HG02763 (cell line): ENCODE results near the gene BRD8.
"Not testable (repeated sequence)": the region's sequence is repeated elsewhere in the genome, so short reads cannot be mapped to it uniquely, and the experiment has no call there.

Experiments used
- ATAC-seq: cut with Tn5 transposase; IDR thresholded peaks from one replicate; pipeline ENCODE4 v1.9.1; 2021; ENCODE audit warnings: mild to moderate bottlenecking, moderate library complexity; ENCODE audit not compliant: unreplicated experiment

Gene BRD8

DNA sequence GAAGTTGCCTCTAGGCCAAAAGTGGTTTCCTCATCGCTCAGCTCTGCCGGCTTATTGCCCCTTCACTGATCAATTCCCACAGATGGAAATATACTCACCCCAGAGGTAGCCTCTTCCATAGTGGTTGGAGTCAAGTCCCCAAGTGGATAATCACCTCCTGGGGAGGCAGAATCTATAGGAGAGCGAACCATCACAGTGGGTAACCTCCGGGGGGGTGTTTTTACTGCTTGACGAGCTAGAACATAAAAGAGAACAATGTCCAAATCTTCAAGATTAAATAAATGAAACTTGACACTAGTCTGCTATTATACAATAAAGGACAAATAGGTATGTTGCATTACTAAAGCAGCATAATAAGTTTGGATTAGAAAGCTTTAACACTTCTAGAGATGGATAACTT is 9.3 kb downstream of the BRD8 start:
- ATAC-seq, result no peak

DNA sequence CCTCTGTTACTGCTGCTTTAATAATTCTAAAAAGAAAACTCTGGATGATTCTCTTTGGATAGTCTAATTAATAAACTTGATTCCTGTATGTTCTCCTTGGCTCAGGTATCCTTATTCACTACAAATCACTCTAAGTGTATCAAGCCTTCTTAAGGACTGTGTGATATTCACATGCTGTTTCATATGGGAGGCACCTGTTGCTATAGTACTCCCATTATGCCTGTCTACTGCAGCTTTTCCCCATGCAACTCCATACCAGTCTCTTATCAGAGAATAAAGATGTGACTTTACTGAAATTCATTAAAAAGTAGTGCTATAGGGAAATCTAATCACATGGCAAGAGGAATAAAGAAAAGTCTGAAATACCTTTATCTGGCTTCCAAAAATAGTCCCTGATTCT is 14.7 kb downstream of the BRD8 start:
- ATAC-seq, result no peak

DNA sequence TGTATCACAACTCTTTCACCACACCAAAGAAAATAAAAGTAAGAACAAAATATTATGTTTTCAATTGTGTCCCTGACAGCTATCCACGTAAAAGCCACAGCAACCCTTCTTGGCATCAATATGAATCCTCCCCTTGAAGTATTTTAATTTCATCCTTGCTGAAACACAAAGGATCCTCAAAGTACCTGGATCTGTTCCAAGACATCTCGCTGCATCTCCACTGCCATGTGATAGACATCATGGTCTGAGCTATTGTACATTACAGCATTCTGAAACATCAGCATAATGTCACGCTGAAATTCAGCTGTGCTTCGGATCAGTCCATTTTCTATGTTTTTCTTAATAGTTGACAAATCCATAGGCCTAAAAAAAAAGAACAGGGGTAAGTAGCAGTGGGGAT is 17.7 kb downstream of the BRD8 start:
- no peak for ATAC-seq

DNA sequence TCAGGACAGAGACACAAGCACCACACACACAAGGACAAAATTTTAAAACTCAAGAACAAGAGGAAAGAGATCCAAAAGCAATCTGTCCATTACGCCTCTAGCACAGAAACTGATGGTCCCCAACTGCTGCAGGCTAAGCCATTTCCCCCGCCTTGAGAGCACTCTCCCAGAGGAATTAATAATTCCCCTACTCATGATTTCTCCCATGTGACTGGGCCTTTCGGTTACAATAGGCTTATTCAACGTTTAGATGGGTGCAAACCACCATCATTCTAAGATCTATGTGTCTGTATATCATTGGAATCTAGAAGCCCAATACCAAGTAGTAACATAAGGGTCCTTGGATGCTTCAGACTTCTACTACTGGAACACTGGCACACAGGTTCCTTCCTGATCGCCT is 18.8 kb downstream of the BRD8 start:
- ATAC-seq, result no peak

DNA sequence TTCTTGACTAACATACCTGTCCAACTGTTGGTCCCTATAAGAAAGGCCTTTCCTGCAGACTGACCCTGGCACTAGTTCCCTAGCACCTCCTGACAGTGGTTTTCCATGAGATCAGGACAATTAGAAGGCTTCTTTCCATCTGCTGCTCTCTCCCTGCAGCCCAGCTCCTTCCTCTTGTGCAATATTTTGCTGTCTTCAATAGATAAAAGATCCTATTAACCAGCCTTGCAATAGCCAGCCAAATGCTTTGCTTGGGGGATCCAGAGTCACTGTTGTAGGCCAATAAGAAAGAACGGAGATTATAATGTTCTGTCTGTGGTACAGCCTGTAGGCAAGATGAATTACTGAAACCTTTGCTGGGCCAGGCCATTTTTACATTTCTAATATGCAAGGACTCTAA is 20.8 kb downstream of the BRD8 start:
- no peak for ATAC-seq

DNA sequence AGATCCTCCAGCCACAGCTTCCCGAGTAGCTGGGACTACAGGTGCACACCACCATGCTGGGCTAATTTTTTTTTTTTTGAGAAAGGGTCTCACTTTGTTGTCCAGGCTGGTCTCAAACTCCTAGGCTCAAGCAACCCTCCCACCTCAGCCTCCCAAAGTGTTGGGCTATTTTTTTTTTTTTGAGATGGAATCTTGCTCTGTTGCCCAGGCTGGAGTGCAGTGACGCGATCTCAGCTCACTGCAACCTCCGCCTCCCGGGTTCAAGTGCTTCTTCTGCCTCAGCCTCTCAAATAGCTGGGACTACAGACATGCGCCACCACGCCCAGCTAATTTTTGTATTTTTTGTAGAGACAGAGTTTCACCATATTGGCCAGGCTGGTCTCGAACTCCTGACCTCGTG is 22.5 kb downstream of the BRD8 start:
- ATAC-seq, result not testable (repeated sequence)

DNA sequence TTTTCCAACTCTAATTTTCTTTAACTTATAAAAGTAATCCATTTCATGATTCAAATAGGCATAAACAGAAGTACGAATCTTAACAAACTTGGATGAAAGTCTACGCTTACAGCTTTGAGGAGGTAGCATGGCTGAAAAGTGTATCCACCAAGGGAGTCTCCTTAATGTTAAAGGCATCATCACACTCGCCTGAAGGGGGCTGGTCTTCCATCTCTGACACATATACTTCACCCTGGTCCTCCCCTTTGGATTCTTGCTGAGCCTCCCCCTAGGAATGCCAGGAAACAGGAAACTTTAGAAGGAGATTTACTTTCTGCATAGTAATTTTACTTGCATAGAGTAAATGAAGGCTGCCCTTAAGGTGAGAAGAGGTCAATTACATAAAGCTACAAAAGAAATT is 28.9 kb downstream of the BRD8 start:
- no peak for ATAC-seq

DNA sequence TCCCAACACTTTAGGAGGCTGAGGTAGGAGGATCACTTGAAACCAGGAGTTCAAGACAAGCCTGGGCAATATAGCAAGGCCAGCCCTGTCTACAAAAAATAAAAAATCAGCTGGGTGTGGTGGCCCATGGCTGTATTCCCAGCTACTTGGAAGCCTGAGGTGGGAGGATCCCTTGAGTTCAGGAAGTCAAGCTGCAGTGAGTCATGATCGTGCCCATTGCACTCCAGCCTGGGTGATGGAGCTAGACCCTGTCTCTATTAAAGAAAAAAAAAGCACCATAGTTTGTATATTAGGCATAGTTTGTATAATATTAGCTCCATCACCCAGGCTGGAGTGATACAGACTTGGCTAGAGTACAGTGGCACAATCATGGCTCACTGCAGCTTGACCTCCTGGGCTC is 29.6 kb downstream of the BRD8 start:
- no peak for ATAC-seq

DNA sequence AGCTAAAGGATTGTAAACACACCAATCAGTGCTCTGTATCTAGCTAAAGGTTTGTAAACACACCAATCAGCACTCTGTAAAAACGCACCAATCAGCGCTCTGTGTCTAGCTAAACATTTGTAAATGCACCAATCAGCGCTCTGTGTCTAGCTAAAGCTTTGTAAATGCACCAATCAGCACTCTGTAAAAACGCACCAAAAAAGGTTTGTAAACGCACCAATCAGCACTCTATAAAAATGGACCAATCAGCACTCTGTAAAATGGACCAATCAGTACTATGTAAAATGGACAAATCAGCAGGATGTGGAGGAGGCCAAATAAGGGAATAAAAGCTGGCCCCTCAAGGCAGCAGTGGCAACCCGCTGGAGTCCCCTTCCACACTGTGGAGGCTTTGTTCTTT is 34.9 kb downstream of the BRD8 start:
- ATAC-seq, result not testable (repeated sequence)

DNA sequence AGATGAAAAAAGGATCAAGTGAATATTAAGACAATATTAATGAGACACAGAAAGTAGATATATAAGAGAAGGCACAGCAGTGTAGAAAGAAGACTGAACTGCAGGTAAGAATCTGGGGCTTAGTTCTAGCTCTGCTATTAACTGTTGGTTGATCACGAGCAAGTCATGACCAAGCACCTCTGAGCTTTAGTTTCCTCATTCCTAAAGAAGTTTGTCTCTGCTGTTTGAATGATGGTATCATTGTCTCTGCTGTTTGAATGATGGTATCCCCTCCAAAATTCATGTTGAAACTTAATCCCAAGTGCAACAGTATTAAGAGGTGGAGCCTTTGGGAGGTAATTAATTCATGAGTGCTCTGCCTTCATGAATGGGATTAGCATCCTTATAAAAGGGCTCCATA is 36.7 kb downstream of the BRD8 start:
- no peak for ATAC-seq

DNA sequence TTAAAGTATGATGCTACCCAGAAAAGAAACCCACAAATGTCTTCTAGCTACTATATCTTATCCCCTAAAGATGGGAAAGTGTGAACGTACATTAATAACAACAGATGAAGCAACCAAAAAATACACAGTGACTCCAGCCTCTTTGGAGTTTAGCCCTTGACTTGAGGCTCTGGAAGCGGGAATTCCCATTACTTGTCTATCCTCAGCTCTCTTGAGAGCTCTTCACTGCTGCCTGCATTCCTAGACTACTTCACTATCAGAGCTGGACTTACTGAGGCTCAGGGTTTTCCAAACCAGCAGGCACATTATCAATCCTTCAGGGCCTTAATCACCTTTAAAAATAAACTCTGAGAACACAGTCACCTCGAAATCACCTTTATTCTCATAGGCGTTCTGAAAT is 38.2 kb downstream of the BRD8 start:
- ATAC-seq, result no peak

DNA sequence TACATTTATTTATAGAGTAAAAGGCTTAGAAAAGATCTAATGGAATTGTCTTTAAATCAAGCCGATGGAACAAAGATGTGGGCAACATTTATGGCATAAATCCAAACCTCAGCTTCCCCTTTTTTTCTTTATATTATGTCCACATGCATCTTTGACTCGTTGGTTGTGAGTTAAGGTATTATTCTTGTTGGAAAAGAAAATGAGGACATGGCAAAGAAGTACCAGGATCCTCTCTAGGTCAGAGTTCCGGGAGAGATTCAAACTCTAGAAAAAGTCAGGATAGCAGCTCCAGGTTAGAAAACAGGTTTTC is 38.7 kb downstream of the BRD8 start:
- ATAC-seq, result no peak

DNA sequence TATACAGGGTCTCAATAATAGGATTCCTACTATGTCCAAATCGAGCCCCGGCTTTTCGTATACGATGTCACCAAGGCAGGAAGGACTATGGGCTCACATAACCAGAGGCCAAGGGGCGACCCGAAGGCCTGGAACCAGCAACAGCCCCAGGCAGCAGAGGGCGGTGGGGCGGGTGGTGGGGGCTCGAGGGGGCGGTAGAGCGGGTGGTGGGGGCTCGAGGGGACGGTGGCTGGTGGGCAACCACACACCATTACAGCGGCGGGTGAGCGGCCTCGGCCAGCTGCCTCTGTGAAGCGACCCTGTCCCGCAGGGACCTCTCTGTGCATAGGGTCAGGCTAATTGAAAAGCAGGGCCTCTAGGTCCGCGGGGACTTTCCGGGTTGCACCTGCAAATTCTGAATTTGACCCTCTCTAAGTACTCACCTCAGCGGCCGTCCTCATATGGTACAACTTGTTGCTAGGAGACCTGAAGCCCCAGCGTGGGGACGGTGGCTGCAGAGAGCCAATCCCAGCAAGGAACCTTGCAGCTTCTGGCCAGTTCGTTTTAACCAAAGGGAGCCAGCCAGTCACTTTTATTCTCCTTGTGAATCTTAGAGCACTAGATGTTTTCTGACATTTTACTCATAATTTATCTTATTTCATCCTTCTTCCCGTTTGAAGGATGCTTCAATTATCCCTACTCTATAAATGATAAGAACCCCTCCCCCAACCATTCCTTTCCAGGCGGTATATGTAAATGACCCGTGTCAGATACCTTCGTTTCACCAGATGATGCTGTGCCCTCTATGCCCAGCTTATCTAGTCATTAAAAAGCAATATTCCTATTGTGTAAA is 39.3 kb downstream of the BRD8 start, which contains the start of gene NME5:
Gene NME5 (minus strand): TSS at position 480 of the 832 bp plus-strand sequence. CDS start 648 bp downstream, outside the sequence.
- no peak for ATAC-seq

DNA sequence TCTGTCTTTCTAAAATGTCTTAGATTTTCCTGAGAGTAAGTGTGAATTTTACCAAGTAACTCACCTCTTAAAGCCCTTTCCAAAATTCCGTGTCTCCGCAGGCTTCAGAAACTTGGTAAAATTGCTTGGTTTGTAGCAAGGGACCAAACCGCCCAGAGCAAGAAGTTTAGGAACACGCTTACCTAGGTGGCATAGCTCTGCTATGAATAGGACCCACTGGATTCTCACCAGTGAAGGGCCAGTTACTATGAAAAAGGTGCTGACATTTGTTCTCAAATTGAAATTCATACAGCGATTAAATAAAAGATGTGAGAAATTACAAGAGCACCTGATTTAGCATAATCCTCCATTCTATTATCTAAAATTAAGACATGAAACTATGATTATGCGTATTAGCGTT is 45.9 kb downstream of the BRD8 start:
- ATAC-seq, result no peak

DNA sequence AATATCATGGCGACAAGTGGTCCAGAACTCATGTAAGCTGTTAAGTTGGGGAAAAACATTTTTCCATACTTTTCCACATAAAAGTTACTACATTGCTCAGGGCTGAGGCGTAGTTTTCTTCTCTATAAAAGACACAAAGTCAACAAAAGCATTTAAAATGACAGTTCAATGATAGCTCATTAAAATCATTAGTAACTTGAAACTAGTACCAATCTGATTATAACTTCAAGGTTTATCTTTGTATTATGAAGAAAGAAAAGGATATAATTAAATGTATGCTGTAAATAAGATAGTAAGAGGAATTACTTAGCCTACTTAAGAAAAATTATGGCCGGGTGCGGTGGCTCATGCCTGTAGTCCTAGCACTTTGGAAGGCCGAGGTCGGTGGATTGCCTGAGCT is 49.1 kb downstream of the BRD8 start:
- ATAC-seq, result no peak

DNA sequence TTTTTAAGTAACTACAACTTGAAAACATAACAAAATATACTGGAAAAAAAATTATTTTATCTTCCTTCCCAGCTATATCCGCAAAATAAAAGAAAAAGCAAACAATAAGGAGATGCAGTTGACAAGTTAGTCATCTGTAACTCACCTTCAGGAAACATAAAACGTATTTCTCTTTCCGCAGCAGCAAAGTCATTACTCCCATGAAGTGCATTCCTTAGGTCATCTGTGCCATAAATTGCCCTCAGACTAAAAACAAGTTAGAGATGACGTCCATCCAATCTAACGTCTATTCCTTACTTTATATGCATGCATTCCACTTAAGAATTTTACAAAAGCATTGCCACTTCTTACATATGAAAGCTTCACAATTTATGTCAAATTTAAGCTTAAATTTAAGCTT is 50.1 kb downstream of the BRD8 start:
- no peak for ATAC-seq

DNA sequence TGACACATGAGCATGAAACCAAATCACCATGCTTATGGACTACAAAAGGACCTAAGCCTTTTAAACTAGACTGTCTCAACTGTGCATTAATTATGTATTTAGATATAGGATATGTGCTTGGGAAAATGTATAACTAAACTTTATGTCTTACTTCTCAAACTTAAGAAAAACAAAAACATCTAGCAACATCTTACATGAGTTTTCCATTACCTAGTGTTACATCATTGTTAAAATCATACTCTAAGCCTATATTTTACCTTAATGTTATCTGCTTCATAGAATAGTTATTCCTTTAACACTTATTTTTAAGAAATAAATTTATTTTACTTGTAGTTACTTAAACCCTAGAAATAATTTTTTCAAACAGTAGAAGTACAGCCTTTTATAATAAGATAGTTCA is 63.2 kb downstream of the BRD8 start:
- ATAC-seq, result no peak

DNA sequence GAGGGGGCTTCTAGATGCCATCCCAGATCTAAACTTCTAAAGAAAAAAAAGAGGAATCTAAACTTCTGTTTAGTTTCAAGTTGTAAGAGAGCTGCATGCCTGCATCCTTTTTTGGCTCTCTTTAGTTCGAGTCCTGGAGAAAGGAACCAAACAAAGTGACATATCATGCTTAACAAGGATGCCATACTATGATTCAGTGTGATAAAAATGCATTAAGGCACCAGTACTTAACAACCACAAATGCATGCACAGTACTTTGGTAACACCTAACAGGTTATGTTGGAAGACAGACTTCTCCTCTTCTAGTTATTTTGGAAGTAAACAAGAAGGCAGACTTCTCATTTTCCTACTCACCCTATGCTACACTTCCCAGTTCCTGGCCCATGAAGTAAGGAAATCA is 66.5 kb downstream of the BRD8 start:
- ATAC-seq, result no peak

DNA sequence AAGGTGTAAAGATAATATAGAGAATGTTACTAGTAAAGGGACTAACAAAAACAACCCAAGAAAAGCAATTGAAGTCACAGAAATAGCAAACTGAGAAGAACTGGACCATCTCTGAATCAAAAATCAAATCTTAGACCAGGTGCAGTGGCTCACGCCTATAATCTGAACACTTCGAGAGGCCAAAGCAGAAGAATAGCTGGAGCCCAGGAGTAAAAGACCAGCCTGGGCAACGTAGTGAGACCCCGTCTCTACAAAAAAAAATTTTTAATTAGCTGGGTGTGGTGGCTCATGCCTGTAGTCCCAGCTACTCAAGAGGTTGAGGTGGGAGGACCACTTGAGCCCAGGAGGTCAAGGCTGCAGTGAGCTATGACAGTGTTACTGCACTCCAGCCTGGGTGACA is 67.2 kb downstream of the BRD8 start:
- no peak for ATAC-seq

DNA sequence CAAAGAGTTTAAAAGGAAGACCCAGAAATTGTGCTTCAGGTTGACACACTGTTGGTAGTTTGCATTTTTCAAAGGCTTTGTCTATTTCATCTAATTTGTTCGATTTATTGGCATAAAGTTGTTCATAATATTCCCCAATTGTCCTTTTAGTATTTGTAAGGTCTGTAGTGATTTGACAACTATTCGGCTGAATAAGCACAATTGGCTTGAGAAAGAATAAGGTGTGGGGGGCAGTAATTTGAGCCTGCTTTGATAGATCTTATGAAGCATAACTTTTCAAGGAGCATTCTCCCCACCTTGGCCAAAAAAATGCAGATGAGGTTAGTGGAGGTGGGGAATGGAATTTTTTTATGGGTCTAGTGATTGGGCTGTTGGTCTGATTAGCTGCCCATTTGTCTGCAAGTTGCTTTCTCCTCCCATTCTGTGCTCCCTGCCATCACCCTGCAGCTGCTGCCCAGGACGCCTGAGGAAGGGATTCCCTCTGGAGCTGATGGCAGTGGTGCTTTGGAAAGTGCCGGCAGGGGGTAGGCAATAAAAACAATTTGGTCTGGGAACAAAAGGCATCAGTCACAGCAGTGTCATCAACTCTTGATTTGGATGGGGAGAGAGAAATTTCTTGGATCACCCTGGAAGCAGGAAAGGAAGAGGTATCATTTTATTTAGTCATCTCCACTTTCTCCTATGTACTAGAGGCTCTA is 68.0 kb downstream of the BRD8 start:
- no peak for ATAC-seq

DNA sequence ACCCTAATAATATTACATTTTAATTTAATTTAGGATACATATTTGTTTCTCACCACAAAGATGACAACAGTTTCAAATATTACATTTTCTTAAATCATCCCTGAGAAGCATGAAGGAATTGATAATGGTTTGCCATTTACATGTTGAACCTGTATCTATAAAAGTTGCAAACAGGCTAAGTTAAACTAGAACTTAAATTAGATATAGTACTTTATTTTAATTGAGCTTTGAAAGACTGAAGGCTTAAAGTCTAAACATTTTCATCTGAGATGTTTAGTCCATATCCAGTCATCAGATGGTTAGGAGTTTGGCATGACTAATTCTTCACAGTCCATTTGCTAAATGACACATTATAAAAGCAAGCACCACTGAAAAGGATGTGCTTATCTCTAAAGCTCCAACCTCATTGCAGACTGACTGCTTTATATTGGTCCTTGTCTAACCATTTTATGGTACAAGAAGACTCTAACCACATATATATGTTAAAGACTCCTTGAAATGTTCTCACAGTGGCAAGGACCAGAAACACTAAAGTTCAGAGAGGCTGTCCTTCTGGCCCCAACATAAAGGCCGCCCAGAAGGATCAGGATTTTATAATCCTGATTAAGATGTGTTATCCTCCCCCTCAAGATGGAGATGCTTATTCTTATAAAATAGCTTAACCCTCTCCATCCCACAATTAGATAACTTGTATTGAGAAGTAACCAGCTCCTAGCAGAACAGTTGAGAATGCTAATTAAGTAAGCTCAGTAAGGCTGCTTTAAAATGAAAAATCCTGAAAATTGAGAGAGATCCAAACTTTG is 68.8 kb downstream of the BRD8 start:
- ATAC-seq, result no peak

DNA sequence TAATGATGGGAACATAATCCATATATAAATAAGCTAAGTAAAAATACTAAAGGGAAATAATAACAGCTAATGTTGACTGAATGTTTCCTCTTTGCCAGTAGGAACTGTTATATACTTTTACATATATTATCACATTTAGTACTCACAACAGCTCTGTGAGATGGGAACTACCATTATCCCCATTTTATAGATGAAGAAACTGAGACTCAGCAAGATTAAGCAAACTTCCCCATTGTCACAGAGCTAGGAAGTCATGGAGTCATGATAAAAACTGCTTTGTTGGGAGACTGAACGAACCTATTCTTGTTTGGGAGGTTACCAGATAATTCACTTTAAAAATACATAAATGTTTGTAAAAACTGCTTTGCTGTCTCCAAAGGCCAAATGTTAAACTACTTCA is 71.2 kb downstream of the BRD8 start:
- no peak for ATAC-seq
